ENCODE measurements around the gene SLC9A1.

The SLC9A1 gene

GRCh38 chr1:27101696-27102095 is 53.2 kb downstream of the SLC9A1 start:
- no peak for DNase-seq

GRCh38 chr1:27101054-27101491 is 53.9 kb downstream of the SLC9A1 start:
- DNase-seq = no peak

DNA sequence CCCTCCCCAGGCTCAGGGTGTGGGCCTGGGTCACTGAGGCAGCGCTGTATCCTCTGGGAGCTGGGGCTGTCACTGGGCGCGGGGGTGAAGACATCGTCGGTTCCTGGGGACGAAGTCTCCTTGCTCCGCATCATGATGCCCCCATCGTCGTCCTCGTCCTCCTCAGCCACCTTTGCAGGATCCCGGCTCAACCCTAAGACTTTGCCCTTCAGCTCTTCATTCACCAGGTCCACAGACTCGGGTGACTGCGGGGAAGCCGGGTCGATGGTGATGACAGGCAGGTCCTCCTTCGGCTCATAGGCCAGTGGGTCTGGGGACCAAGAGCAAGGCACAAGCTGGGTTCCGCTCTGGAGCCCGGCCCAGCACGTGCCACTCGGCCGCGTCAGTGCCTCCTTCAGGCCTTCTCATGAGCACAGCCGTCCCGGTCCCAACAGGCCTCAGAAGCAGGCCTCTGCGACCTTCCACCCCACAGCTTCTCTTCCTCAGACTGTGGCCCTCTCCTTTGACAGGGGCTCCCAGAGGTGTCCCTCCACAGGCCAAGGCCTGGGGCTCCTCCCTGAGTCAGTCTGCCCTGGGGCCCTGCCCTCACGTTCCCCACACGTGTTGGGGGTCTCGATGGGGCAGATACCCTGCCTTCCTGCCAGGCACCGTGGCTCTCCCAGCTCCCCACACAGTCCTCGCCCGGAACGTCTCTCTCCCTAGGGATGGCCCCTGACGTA is 54.4 kb downstream of the SLC9A1 start:
- no peak for DNase-seq

- DNase-seq = peak; percentile 67
Measured at GRCh38 chr1:27099587-27100334, 55.2 kb downstream of the SLC9A1 start.

- DNase-seq = no peak
Measured at GRCh38 chr1:27099135-27099586, 55.8 kb downstream of the SLC9A1 start.

DNA sequence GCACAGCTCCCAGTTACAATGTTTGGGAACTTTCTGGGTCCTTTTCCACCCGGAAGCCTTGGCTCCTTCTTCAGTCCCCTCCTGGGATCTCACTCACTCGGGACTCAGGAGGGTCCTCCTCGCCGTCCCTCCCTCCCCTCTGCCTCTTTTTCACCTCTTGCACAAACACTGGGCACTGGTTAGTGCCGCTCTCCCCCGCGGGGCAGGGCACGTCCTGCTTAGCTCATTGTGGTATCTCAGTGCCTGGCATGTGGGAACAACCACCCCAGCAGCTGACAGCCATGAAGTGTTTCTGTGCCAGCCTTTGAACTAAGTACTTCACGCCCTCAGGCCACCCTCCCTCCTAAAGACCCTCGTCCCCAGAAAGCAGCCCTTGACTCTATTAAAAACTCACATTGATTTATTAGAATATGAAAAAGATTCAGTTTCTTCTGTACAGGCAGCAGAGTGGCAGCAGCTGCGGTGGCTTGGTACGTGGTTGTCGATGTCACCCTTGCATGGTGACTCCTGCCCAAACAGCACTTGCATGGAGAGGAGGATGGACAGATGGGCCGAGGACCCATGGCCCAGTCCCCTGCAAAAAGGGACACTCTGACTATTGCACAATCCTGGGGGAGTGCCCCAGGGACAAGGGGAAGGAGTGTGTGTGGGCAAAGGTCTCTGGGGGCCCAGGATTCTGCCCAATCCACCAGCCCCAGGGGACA is 56.3 kb downstream of the SLC9A1 start:
- no peak for DNase-seq

DNA sequence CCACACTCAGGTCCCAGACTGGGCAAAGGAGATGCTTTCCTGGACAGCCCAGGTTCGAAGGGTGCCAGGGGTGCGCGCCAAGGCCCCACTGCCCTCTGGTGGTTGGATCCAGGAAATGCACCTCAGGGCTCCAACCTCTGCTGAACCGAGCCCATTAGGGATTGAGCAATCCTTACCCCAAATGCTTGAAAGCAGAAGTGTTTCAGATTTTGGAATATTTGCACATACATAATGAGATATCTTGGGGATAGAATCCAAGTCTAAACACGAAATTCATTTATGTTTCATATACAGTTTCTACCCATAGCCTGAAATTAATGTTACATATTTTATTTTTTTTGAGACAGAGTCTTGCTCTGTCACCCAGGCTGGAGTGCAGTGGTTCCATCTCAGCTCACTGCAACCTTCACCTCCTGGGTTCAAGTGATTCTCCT is 57.4 kb downstream of the SLC9A1 start:
- peak; percentile 74 for DNase-seq

GRCh38 chr1:27095576-27095975 is 59.3 kb downstream of the SLC9A1 start:
- DNase-seq = no peak

DNA sequence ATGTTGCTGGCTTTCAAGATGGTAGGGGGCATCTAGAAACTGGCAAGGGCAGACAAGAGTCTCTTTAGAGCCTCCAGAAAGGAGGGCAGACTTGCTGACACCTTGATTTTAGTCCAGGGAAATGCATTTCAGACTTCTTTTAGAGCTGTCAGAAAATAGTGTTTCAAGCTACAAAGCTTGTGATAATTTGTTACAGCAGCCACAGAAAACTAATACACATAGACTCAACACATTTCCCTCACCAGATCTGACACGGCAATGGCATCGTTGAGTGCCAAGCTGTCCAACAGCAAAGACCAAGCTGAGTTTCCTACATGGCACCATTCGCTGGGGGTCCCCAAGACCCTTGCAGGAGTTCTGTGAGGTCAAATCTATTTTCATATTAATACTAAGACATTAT is 62.0 kb downstream of the SLC9A1 start:
- DNase-seq = no peak

GRCh38 chr1:27090911-27091310 is 64.0 kb downstream of the SLC9A1 start:
- no peak for DNase-seq

DNA sequence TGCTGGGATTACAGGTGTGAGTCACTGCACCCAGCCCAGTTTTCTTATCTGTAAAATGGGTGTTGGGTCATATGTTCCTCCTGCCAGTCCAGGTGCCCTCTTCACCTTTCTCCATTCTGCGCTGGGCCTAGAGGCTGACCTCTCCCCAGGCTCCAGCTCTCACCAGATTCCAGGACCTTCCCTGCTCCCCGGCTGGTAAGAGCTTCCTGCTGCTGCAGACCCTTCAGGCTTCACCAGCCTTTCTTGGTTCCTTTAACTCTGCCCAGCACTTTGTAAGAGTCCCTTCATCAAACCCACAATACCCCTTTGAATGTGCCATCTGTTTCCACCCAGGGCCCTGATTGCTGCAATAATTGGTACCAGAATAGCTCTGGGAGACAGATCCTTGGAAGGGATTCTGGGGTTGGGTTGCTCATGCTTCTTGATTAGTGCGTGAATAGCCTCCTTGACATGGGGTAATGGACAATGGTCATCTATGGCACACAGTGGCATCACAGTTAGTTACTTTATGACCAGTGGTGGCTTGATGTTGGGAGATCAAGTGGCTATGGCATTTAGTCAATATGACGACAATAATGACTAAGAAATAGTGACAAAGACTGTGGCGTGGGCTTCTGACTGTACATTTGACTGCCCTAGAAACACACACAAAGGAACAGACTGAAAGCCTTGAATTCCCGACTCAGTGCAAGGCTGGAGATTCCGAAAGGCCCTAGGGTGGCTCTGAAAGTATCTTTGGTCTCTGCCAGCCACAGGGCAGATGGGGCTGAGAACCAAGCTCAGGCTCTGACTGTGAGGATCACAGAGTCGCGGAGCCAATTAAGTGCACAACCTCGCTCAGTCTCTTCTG is 67.3 kb downstream of the SLC9A1 start:
- no peak for DNase-seq

DNA sequence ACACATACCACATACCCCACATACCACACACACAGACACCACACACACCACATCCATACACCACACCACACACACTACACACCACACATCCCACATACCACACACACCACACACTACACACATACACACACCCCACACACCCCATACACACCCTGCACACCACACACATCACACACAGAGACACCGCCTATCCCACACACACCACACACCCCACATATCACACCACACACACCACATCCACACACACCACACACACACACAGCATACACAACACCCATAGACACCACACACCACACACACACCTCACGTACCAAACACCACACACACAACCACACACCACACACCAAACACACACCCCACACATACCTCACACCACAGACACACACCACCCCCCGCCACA is 68.3 kb downstream of the SLC9A1 start:
- no peak for DNase-seq

GRCh38 chr1:27086026-27086425 is 68.9 kb downstream of the SLC9A1 start:
- DNase-seq = no peak

- no peak for DNase-seq
Measured at GRCh38 chr1:27084107-27084506, 70.8 kb downstream of the SLC9A1 start.

GRCh38 chr1:27077968-27078367 is 77.0 kb downstream of the SLC9A1 start:
- no peak for DNase-seq

DNA sequence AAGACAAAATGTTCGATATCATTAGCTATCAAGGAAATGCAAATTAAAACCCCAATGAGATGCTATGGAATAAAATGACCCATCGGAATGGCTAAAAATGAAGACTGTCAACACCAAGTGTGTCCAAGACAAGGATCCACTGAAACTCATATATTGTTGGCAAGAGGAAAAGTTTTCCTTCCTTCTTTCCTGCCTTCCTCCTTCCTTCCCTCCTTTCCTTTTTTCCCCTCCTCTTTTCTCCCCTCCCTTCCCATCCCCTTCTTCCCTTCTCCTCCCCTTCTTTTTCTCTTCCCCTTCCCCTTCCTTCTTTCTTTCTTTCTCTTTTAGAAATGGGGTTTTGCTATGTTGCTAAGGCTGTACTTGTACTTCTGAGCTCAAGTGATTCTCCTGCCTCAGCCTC is 78.1 kb downstream of the SLC9A1 start:
- DNase-seq = no peak

- DNase-seq = no peak
Measured at GRCh38 chr1:27074175-27074780, 80.6 kb downstream of the SLC9A1 start.

DNA sequence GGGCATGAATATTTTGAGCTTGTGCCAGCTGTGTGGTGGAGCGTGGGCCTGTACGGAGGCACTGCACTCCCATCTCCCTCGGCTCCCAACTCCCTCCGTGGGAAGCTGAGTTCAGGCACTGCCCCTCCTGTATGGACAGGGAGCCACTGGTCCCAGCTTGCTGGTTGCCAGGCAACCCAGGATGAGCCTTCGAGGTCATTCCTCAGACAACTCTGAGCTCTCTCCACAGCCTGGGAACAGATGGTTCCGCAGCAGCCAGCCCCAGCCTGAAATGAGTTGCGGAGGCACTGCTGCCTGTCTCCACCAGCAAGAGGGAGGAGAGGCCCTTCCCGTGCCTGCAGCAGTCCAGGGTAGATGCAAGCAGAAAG is 83.9 kb downstream of the SLC9A1 start:
- no peak for DNase-seq

- no peak for DNase-seq
Measured at GRCh38 chr1:27070390-27071048, 84.4 kb downstream of the SLC9A1 start.

DNA sequence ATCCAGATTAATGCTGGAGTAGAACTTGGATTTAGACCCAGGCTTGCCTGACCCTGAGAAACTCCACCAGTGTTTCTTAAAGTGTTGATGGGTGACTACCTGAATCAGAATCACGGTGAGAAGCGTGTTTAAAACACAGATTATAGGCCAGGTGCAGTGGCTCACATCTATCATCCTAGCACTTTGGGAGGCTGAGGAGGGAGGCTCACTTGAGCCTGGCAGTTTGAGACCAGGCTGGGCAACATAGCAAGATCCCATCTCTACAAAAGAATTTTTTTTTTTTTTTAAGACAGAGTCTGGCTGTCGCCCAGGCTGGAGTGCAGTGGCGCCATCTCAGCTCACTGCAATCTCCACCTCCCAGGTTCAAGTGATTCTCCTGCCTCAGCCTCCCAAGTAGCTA is 86.0 kb downstream of the SLC9A1 start:
- no peak for DNase-seq

- no peak for DNase-seq
Measured at GRCh38 chr1:27065999-27066630, 88.8 kb downstream of the SLC9A1 start.
